Measurements from ENCODE around the gene GRAMD4.

GRAMD4 gene

GRCh38 chr22:46673662-46674236 lies 53.6 kb downstream of the GRAMD4 start:
- no peak for DNase-seq (ENCODE audit: low read depth)

- peak; percentile 69 for DNase-seq (ENCODE audit: low read depth)
Measured at GRCh38 chr22:46674367-46674781, 54.2 kb downstream of the GRAMD4 start.

- DNase-seq (ENCODE audit: low read depth) = no peak
Measured at GRCh38 chr22:46674906-46675305, 54.7 kb downstream of the GRAMD4 start.

DNA sequence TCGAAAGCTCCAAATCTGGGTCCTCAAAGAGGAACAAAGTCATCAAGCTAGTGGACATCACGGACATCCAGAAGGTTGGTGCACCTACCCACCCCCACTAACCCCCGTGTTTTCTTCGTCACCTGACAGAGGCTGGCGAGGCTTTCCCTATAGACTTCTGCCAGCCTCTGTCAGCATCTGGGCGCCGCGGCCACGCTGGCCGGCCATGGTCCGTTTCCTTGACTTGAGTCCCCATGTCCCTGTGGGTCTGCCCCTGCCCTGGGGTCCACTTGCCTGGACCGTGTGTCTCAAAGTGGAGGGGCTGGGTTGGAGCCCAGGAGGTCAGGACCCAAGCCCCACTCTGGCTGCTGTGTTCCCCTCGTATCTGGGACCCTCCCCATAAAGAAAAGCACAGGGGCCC lies 55.3 kb downstream of the GRAMD4 start:
- no peak for DNase-seq (ENCODE audit: low read depth)

DNA sequence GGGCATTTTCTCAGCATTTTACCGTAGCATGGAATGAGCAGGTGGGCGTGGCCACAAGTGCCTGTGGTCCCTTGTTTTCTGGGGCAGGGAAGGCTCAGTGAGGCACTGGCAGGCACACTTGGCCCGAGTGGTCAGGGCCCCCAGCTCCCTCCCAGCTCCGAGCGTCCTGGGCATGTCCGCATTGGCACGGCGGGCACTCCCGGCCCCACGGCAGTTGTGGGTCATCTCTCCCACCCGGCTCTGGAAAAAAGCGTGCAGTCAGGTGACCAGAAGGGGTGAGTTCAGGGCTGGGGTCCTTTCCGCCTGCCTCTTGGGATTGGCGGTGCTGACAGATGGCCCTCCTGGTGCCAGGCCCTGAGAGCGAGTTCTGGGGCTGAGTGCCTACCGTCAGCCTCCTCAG lies 55.8 kb downstream of the GRAMD4 start:
- DNase-seq (ENCODE audit: low read depth) = no peak

GRCh38 chr22:46676479-46676878 lies 56.3 kb downstream of the GRAMD4 start:
- no peak for DNase-seq (ENCODE audit: low read depth)

- DNase-seq (ENCODE audit: low read depth) = no peak
Measured at GRCh38 chr22:46676881-46677280, 56.7 kb downstream of the GRAMD4 start.

DNA sequence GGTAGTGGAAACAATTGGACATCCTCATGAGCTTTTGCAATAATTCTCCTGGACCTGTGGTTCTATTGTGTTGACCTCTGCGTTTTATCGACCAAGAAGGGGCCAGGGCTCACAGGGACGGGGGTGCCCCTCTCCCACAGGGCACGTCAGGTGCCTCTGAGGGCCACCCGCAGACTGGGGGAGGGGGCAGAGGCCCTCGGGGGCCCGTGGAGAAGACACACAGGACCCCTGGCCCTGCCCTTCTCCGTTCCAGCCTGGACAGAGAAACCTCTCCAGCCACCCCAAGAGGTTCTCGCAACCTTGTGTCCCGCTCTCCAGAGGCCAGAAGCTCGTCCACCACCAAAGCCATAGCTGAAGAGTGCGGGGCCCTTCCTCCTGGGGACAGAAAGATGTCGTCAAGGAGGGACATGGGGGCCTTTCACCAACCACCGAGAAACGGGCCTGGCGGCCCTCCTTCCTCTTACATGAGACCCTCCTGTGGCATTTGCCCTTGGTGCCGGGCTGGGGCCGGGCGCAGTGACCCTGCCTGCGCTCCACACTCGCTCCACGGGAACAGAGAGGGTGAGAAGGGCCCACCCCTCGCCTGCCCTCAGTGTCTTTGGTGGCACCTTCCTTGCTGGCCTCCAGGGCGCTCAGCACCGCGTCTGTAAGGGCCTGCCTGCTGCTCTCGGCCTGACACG lies 57.3 kb downstream of the GRAMD4 start:
- no peak for DNase-seq (ENCODE audit: low read depth)

DNA sequence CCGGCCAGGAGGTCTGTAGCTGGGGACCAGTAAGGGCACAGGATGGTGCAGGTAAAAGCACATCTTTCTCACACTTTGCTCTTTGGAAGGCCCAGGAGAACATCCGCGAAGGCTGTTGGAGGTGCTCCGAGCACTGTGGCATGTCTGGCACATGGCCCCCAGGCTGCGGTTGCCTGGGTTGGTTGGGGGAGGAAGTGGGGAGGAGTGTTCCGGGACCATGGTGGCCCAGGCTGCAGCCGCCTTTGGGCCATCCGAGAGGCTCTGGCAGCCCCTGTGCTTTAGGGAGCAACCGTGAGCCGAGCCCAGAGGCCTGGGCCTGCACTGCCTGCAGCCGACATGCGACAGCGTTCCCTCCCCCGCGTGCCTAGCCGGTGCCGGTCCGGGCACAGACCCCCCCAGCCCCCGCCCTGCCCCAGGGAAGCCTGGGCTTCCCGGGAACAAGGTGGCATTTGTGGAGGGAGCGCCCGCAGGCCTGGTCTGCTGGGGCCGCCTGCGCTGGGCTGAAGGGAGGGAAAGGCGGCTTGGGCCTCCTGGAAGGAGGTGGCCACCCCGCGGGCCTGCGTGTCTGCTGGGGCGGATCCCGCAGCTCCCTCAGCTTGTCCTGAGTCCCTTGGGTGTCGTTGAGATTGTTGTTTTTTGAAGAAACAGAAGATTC lies 57.9 kb downstream of the GRAMD4 start:
- no peak for DNase-seq (ENCODE audit: low read depth)

DNA sequence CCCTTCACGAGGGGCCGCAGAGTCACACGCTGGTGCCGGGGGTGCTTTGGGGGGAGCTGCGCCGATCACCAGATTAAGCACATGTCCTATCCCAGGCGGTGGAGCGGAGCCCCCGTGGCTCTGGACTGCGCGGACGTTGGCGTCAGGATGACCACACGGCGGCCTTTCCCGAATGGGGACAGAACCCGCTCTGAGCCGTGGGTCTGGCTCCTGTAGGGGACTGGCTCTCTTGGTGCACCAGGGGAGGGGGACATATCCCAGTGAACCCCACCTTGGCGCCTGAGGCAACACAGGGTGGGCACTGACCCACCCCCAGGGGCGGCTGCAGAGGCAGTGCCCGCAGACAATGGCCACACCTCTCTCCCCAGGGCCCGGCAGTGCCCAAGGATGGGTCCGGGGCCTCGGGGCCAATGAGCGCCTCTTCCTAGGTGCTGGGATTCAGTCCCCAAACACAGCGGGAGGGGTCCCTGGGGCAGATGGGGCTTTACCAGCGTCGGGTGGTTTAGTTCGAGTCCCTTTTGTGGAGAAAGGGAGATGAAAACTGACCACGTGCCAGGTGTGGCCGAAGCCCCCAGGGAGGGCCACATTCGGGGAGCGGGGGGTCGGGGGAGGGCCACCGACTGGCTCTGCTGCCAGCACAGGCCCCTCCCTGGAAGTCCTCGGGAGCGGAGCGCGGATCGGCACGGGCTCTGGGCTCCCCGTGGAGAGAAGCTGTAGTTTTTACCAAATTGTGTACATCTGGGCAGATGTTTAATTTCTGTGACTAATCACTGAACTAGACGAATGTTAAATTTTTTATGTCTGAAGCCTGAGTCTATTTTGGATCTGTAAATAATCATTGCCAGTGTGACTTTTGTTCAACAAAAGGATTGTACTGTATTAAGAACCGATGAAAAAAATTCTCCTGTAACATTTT lies 58.9 kb downstream of the GRAMD4 start:
- no peak for DNase-seq (ENCODE audit: low read depth)

DNA sequence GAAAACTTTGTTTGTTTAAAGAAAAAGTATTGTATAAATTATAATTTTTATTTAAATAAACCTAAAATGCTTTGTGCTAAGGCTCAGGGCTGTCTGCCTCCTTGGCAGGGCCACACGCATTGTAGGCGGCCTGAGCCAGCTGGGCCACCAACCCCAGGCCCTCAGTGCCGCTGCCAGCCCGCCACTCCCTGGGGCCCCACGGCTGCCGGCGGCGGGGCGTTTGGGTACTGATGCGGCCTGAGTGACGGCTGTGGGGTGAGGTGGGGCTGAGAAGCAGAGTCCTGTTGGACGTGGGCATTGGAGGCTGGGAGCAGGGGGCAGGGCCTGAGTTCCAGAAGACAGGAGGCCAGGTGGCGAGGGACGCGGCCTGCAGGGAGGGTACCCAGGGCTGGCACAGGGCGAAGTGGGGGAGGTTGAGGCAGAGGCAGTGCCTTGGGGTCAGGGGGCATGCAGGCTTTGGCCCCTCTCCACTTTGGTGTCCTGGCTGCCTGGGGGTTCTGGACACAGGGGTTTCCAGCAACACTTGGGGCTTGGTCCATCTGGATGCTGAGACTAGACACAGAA lies 59.6 kb downstream of the GRAMD4 start:
- no peak for DNase-seq (ENCODE audit: low read depth)

DNA sequence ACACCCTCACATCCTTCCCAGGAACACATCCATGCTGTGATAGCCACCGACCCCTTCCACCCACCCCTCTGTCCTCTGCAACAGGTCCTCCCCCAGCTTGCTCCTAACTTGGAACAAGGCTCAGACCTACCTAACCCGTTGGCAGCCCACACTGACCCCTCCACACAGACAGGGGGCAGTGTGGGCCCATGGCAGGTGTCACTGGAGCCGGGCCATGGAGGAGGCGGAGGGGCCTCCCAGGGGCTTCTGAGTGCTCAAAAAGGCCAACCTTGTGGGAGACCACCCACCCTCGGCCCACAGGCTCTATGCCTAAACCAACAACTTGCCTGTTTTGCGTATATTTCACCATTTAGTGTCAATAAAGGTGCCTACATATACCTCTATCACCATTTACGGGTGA lies 60.8 kb downstream of the GRAMD4 start:
- no peak for DNase-seq (ENCODE audit: low read depth)

- no peak for DNase-seq (ENCODE audit: low read depth)
Measured at GRCh38 chr22:46682011-46682731, 62.0 kb downstream of the GRAMD4 start.

DNA sequence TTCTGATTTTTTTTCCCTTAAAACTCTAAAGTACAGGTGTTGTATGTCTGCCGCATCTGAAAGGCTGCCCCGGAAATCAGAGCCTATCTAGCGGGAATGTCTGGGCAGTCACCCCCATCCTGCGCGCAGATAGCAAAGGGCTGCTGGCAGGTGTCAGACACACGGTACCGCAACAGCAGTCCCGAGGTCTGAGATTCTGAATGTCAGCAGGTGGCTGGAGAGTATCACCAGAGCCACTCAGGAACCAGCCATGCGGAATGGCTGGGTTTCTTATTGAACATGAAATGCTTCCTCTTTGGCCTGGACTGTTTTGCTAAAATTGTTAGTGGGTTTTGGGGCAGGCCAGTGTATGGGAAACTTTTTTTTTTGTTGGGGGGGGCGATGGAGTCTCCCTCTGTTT lies 64.5 kb downstream of the GRAMD4 start:
- DNase-seq (ENCODE audit: low read depth) = no peak

DNA sequence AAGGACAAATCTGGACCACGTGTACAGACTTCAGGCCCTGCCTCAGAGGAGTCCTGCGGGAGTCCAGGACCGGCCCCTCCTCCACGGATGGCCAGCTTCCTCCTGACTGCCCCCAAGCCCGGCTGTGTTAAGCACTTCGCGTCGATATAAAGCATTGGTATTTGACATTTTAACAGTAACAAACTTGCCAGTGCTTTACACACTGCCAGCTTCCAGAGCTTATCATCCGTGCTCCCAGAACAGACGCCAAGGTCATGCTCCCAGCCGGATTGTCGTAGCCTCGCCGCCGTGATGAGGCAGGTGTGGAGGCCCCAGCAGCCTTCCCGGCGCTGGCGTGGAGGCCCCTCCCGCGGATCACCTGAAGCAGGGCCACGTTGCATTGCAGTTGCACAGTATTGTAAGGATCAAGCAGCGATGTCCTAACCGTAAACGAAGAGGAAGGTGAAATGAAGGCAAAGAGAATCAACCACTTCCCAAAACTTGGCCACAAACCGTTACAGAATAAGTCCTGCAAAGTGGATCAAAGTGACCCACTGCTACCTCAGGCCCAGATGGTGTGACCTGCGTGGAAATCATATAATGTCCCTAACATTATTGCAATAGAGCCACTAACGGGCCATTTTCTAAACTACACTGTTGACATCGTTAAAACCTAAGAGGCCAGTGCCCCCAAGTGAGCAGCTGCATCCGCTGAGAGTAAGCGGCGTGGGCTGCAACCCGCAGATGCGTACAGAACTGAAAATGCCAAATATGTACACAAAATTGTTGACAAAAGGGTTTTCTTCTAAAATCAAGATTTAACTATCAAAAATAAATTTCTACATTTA lies 66.2 kb downstream of the GRAMD4 start:
- no peak for DNase-seq (ENCODE audit: low read depth)

- DNase-seq (ENCODE audit: low read depth) = no peak
Measured at GRCh38 chr22:46687048-46687444, 66.9 kb downstream of the GRAMD4 start.

- DNase-seq (ENCODE audit: low read depth) = no peak
Measured at GRCh38 chr22:46687460-46687859, 67.3 kb downstream of the GRAMD4 start.

DNA sequence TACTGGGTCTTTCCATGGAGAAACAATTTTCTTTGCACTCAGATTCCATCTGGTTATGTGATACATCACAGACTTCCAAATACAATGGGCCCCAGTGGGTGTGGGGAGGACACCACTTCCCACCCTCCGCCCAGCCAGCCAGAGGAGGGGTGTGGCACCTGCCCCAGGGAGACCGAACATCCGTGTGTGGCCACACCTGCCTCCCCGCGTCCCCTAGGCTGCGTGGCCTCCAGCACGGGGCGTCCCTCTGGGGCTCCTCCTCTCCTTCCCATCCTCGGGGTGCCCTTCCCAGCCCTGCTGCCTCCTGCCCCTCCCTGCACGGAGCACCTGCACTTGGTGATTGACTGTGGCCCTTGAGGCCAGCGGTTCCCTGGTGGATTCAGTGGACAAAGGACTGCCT lies 68.8 kb downstream of the GRAMD4 start:
- no peak for DNase-seq (ENCODE audit: low read depth)

DNA sequence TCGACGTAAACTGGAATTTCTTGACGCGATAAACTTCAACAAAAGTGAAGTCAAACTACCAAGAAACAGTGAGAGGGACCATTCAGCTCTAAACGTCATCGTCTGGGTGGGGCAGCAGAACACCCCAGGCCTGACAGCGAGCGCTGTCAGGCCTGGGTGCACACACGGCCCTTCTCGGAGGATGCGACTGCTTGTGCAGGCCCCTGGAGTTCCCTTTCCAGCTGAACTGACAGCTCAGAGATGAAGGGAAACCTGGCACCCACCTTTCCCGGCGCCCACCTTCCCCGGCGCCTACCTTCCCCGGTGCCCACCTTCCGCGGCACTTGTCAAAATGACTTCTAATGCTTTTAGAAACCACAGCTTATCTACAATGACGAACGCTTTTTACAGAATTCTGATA lies 70.0 kb downstream of the GRAMD4 start:
- DNase-seq (ENCODE audit: low read depth) = no peak

DNA sequence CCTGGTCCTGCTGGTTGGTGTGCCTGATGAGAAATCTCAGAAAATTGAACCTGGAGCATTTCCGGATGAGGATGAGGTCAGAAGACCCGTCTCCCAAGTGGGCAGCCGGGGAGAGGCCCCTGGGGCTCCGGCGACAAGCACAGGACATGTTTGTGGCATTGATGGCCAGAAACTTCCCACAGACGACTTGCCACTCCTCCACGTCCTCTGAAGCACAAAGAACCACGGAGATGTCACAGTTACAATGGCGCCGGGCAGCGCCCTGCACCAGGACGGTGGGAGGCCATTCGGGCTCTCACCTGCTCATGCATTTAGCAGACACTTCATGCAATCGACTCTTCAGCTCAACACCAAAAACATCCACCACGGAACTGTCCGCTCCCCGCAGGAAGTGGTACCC lies 71.4 kb downstream of the GRAMD4 start:
- no peak for DNase-seq (ENCODE audit: low read depth)
